Measurements from ENCODE around the gene CFLAR.

Gene CFLAR

GRCh38 chr2:201204655-201205514 lies 88.9 kb downstream of the CFLAR start:
- in situ Hi-C loops (cut with MboI; ENCODE audit: low sequenced_read_pairs): no loop called here

GRCh38 chr2:201205515-201205849 lies 89.5 kb downstream of the CFLAR start:
- in situ Hi-C loops (cut with MboI; ENCODE audit: low sequenced_read_pairs): no loop called here

- in situ Hi-C loops (cut with MboI; ENCODE audit: low sequenced_read_pairs): no loop called here
Observed at GRCh38 chr2:201208563-201209252, 92.7 kb downstream of the CFLAR start.

GRCh38 chr2:201215963-201216362 lies 100.0 kb downstream of the CFLAR start:
- in situ Hi-C loops (cut with MboI; ENCODE audit: low sequenced_read_pairs): no loop called here

- in situ Hi-C loops (cut with MboI; ENCODE audit: low sequenced_read_pairs): no loop called here
Observed at GRCh38 chr2:201216918-201217317, 101.0 kb downstream of the CFLAR start.

- in situ Hi-C loops (cut with MboI; ENCODE audit: low sequenced_read_pairs): no loop called here
Observed at GRCh38 chr2:201218780-201219179, 102.8 kb downstream of the CFLAR start.

GRCh38 chr2:201219328-201220096 lies 103.5 kb downstream of the CFLAR start:
- in situ Hi-C loops (cut with MboI; ENCODE audit: low sequenced_read_pairs): no loop called here

GRCh38 chr2:201220102-201220570 lies 104.2 kb downstream of the CFLAR start:
- in situ Hi-C loops (cut with MboI; ENCODE audit: low sequenced_read_pairs): no loop called here

- in situ Hi-C loops (cut with MboI; ENCODE audit: low sequenced_read_pairs): no loop called here
Observed at GRCh38 chr2:201223089-201224073, 107.4 kb downstream of the CFLAR start.

Measured in HL-60/S4 treated with retinoic acid at 250 ng/mL for 4 days and 3 days (cell line).